Activated gamma-delta T cell treated with anti-CD3 and anti-CD28 coated beads, Interleukin-2, amount 50 U/mL, for 16 hours (primary cell): ENCODE results near the gene ZNF786.
"Not testable (repeated sequence)": the region's sequence is repeated elsewhere in the genome, so short reads cannot be mapped to it uniquely, and the experiment has no call there.

Experiments used
- DNase-seq: peaks from one replicate; pipeline ENCODE4 v3.0.0-alpha.2; 2020; ENCODE audit warnings: low read depth

Gene ZNF786

DNA sequence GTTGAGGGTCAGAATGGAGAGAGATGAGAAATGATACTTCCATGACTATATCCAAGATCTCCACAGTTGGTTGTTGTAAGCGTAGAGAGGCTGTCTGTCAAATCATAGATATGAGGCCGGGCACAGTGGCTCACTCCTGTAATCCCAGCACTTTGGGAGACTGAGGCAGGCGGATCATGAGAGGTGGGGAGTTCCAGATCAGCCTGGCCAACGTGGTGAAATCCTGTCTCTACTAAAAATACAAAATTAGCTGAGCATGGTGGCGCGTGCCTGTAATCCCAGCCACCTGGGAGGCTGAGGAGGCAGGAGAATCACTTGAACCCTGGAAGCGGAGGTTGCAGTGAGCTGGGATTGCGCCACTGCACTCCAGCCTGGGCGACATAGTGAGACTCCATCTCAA is 60.1 kb downstream of the ZNF786 start:
- DNase-seq, result not testable (repeated sequence)

GRCh38 chr7:149028346-149029109 is 62.0 kb downstream of the ZNF786 start, which contains the start of gene PDIA4:
Gene PDIA4 (minus strand): TSS chr7:149028505. CDS start chr7:149028408, 97 bp downstream.
- DNase-seq, result peak; percentile 99

GRCh38 chr7:149027611-149028345 is 62.7 kb downstream of the ZNF786 start:
- DNase-seq, result no peak

- DNase-seq, result no peak
These were observed 63.5 kb downstream of the ZNF786 start for GRCh38 chr7:149027055-149027454.

DNA sequence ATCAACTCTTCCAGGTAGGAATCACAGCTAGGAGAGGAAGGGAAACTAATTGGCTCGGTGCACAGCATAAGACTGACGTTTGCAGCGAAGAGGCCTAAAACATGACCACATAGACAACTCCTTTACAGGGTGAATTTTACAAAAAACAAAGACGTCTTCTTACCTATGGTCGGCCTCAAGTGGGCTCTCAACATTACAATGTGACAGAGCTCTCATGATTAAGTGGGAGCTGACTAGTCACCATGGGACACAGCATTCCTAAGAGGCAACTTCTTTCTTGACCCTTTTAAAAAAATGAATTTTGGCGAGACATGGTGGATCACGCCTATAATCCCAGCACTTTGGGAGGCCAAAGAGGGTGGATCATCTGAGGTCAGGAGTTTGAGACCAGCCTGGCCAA is 66.9 kb downstream of the ZNF786 start:
- DNase-seq, result no peak

DNA sequence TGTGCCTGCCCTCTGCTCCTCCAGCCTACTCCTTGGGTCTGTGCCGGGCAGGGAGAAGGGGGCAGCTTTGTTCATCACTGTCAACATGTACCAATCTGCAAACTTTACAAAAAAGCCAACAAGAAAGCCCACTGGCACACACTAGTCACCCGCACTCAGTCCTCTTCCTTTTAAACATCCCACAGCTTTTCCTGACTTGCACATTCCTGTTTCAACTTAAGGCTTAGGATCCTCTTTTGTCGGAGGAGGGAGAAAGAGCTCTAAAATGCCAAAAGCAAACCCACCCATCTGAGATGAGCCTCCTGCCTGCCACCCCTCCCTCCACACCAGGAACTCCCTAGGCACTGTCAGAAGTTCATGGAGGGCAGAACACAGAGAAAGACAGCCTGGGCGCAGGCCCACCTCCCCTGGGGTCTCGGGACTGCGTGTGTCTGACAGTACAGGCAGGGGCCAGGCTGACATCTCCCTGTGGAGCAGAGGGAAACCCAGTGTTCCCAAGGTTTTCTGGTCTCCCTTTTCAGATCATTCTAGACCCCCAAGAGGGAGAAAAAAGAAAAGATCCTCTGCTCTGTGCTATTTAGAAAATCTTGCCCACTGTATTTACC is 67.7 kb downstream of the ZNF786 start:
- no peak for DNase-seq

GRCh38 chr7:149021725-149022062 is 68.8 kb downstream of the ZNF786 start:
- no peak for DNase-seq

DNA sequence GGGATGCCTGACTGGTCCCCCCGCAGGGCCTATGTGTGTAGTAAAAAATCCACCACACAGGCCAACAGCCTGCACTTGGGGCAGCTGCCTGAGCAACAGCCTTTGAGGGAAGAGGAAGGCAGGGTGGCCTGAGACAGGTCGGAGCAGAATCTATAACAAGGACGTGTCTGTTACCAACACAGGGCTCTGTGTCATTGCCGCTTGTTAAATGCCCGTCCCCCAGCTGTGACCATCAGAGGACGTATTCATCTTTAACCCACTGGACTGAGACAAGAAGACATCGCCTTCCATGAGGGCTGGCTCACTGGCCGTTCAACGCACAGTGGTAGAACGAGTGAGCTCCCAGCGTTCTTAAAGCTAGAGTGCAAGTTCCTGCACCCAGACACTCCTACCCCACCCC is 70.0 kb downstream of the ZNF786 start:
- DNase-seq, result no peak
